GM23338 (cell line): ENCODE data around the gene C4orf51. TPM values are rescaled to one million over a fixed set of nuclear protein-coding genes. Genes with fewer than 3 reads are reported as not detected.

Experiments
- ATAC-seq: fragments of 200-7000 bp; cut with Tn5 transposase; 3 replicates; pipeline ENCODE4 v1.9.1; 2020
- DNase-seq: peaks from one replicate; pipeline ENCODE4 v3.0.0-alpha.2; 2015; ENCODE audit warnings: low spot score
- H2AFZ ChIP-seq: fragments of 200-600 bp; sonication (generic); 2 replicates; pipeline ENCODE4 v1.8.0; 2016; ENCODE audit warnings: antibody characterized with exemption, mild to moderate bottlenecking, moderate library complexity
- H3F3A ChIP-seq: fragments of 200-600 bp; sonication (generic); replicated peaks from 2 replicates; pipeline ENCODE4 v1.8.0; 2017; ENCODE audit warnings: antibody characterized with exemption, mixed run types, low read depth
- H3K27ac ChIP-seq: fragments of 200-600 bp; sonication (generic); 2 replicates; pipeline ENCODE4 v1.6.1; 2016; ENCODE audit warnings: low read depth
- H3K27me3 ChIP-seq: fragments of 200-600 bp; sonication (generic); 2 replicates; pipeline ENCODE4 v1.8.0; 2016; ENCODE audit warnings: mild to moderate bottlenecking, mixed run types, moderate library complexity; ENCODE audit not compliant: insufficient read depth
- H3K36me3 ChIP-seq: fragments of 200-600 bp; sonication (generic); 2 replicates; pipeline ENCODE4 v1.8.0; 2016; ENCODE audit warnings: mild to moderate bottlenecking; ENCODE audit not compliant: insufficient read depth
- H3K4me1 ChIP-seq: fragments of 200-600 bp; sonication (generic); 2 replicates; pipeline ENCODE4 v1.8.0; 2016; ENCODE audit warnings: mild to moderate bottlenecking, moderate library complexity; ENCODE audit not compliant: insufficient read depth
- H3K4me2 ChIP-seq: fragments of 200-600 bp; sonication (generic); 2 replicates; pipeline ENCODE4 v1.7.1; 2017; ENCODE audit warnings: mixed run types
- H3K4me3 ChIP-seq: fragments of 200-600 bp; sonication (generic); 2 replicates; pipeline ENCODE4 v1.6.1; 2016; ENCODE audit warnings: mixed run types
- H3K79me2 ChIP-seq: fragments of 200-600 bp; sonication (generic); replicated peaks from 2 replicates; pipeline ENCODE4 v1.8.0; 2017; ENCODE audit warnings: mild to moderate bottlenecking; ENCODE audit not compliant: insufficient read depth
- H3K9me2 ChIP-seq: fragments of 200-600 bp; sonication (generic); 2 replicates; pipeline ENCODE4 v1.8.0; 2017; ENCODE audit not compliant: insufficient read depth
- H4K20me1 ChIP-seq: fragments of 200-600 bp; sonication (generic); replicated peaks from 2 replicates; pipeline ENCODE4 v1.8.0; 2017; ENCODE audit warnings: mild to moderate bottlenecking; ENCODE audit not compliant: insufficient read depth
- H3K27ac Mint-ChIP-seq: 2 replicates; pipeline ENCODE4 v1.8.0; 2020; ENCODE audit warnings: inconsistent platforms, mild to moderate bottlenecking, moderate library complexity, mixed read lengths
- H3K27me3 Mint-ChIP-seq: 3 replicates; pipeline ENCODE4 v1.8.0; 2022; ENCODE audit warnings: low read depth, mild to moderate bottlenecking, moderate library complexity, mixed read lengths, inconsistent platforms; ENCODE audit not compliant: insufficient read depth, poor library complexity
- H3K36me3 Mint-ChIP-seq: 3 replicates; pipeline ENCODE4 v1.8.0; 2021; ENCODE audit warnings: low read depth, mild to moderate bottlenecking, inconsistent platforms, moderate library complexity, mixed read lengths
- H3K4me1 Mint-ChIP-seq: 3 replicates; pipeline ENCODE4 v1.8.0; 2020; ENCODE audit warnings: mild to moderate bottlenecking, inconsistent platforms, mixed read lengths
- H3K4me3 Mint-ChIP-seq: 3 replicates; pipeline ENCODE4 v1.8.0; 2021; ENCODE audit warnings: moderate library complexity, mild to moderate bottlenecking, inconsistent platforms, mixed read lengths
- H3K9me3 Mint-ChIP-seq: 3 replicates; pipeline ENCODE4 v1.8.0; 2020; ENCODE audit warnings: moderate library complexity, mild to moderate bottlenecking, inconsistent platforms, mixed read lengths
- CREB1 ChIP-seq: fragments of 250-450 bp; sonication (Bioruptor Pico); IDR thresholded peaks from 2 replicates; pipeline ENCODE4 v1.5.0; 2020; ENCODE audit warnings: low read depth, mild to moderate bottlenecking, moderate library complexity
- CTCF ChIP-seq, 2 experiments: fragments of 200-600 bp in 1 of 2; sonication (generic) in 1 of 2; conservative IDR thresholded peaks; 2 replicates each; pipeline versions ENCODE4 v1.5.1 to v1.6.1; 2016 to 2017; ENCODE audit warnings: antibody characterized with exemption in 2 of 2, low read depth in 2 of 2, mild to moderate bottlenecking in 2 of 2, moderate library complexity in 1 of 2
- ETS1 ChIP-seq: IDR thresholded peaks from 2 replicates; pipeline ENCODE4 v1.6.1; 2016; ENCODE audit warnings: antibody characterized with exemption
- EZH2 ChIP-seq: fragments of 200-600 bp; sonication (generic); IDR thresholded peaks from one replicate; pipeline ENCODE4 v1.8.0; 2017; ENCODE audit warnings: antibody characterized with exemption, mild to moderate bottlenecking, low read depth; ENCODE audit not compliant: unreplicated experiment
- EZH2phosphoT487 ChIP-seq: fragments of 200-600 bp; sonication (generic); IDR thresholded peaks from one replicate; pipeline ENCODE4 v1.8.1; 2018; ENCODE audit warnings: antibody characterized with exemption; ENCODE audit not compliant: unreplicated experiment
- JUNB ChIP-seq: IDR thresholded peaks from one replicate; pipeline ENCODE4 v1.6.1; 2016; ENCODE audit warnings: antibody characterized with exemption; ENCODE audit not compliant: unreplicated experiment
- NANOG ChIP-seq: IDR thresholded peaks from 2 replicates; pipeline ENCODE4 v1.6.1; 2016; ENCODE audit warnings: antibody characterized with exemption, borderline replicate concordance
- POLR2AphosphoS5 ChIP-seq: IDR thresholded peaks from 2 replicates; pipeline ENCODE4 v1.6.1; 2016; ENCODE audit warnings: antibody characterized with exemption, low read depth
- STAT1 ChIP-seq: IDR thresholded peaks from one replicate; pipeline ENCODE4 v1.6.1; 2016; ENCODE audit warnings: antibody characterized with exemption; ENCODE audit not compliant: unreplicated experiment
- ZNF114 ChIP-seq: fragments of 250-450 bp; sonication (Bioruptor Pico); IDR thresholded peaks from 2 replicates; pipeline ENCODE4 v1.5.0; 2020; ENCODE audit warnings: mild to moderate bottlenecking, moderate library complexity
- ZNF331 ChIP-seq: fragments of 250-450 bp; sonication (Bioruptor Pico); IDR thresholded peaks from 2 replicates; pipeline ENCODE4 v1.5.0; 2020; ENCODE audit warnings: low read depth, mild to moderate bottlenecking, moderate library complexity
- ZNF462 ChIP-seq: fragments of 250-450 bp; sonication (Bioruptor Pico); IDR thresholded peaks from 2 replicates; pipeline ENCODE4 v1.5.0; 2020; ENCODE audit warnings: mild to moderate bottlenecking, moderate library complexity
- polyA plus RNA-seq: library from polyadenylated mRNA; unstranded; fragments of >200 nt; fragmentation: Nextera tagmentation; extraction: Ambion mirVana; gene quantifications from 2 replicates; pipeline ENCODE4 v1.2.1, GENCODE V29; 2016
- total RNA-seq: library from RNA; depleted of rRNA; stranded (reverse); fragments of >200 nt; shearing (Covaris generic); gene quantifications from 2 replicates; pipeline ENCODE4 v1.2.3, GENCODE V29; 2014

Gene C4orf51
- total and polyA plus RNA-seq, 2 experiments from 2014 or later, result not detected

GRCh38 chr4:145681518-145681917 is 1.6 kb downstream of the C4orf51 start:
- DNase-seq (no peak), ATAC-seq (no peak)
- Histone ChIP-seq H3K4me1 (peaks cover 6% of the 10 kb centered on the region), H3K36me3 (no peaks in the 10 kb centered on the region), H3F3A (no peaks in the 10 kb centered on the region), H3K27ac (no peak overlapping the region), H2AFZ (no peak overlapping the region), H3K4me3 (no peak overlapping the region), H4K20me1 (no peaks in the 10 kb centered on the region), H3K27me3 (no peaks in the 10 kb centered on the region), H3K4me2 (no peak overlapping the region), H3K9me2 (no peaks in the 10 kb centered on the region), H3K79me2 (no peaks in the 10 kb centered on the region)
- Mint-ChIP-seq H3K4me1 (peaks cover 7% of the 10 kb centered on the region; the same call in 2 of the 3 replicates), H3K9me3 (peaks cover 30% of the 10 kb centered on the region), H3K4me3 (no peak overlapping the region), H3K27ac (no peak overlapping the region), H3K27me3 (peaks cover 4% of the 10 kb centered on the region), H3K36me3 (peaks cover 19% of the 10 kb centered on the region; the same call in 2 of the 3 replicates)
- TF ChIP-seq ZNF331 (CRISPR knock-in tag), result no peak
- TF ChIP-seq JUNB, result no peak
- TF ChIP-seq ETS1, result no peak

GRCh38 chr4:145681956-145682355 is 2.0 kb downstream of the C4orf51 start:
- ATAC-seq (no peak), DNase-seq (no peak)
- Mint-ChIP-seq H3K4me1 (peaks cover 12% of the 10 kb centered on the region; the same call in 2 of the 3 replicates), H3K27me3 (peaks cover 4% of the 10 kb centered on the region), H3K4me3 (no peak overlapping the region), H3K36me3 (peaks cover 15% of the 10 kb centered on the region; the same call in 2 of the 3 replicates), H3K27ac (no peak overlapping the region), H3K9me3 (peaks cover 26% of the 10 kb centered on the region)
- H3K27me3 ChIP-seq, result no peaks in the 10 kb centered on the region
- no peaks in the 10 kb centered on the region for H3K9me2 ChIP-seq
- H3K79me2 ChIP-seq, result no peaks in the 10 kb centered on the region
- H3K4me3 ChIP-seq, result no peak overlapping the region
- no peak overlapping the region for H2AFZ ChIP-seq
- H3K36me3 ChIP-seq, result no peaks in the 10 kb centered on the region
- no peak overlapping the region for H3K27ac ChIP-seq
- no peaks in the 10 kb centered on the region for H3F3A ChIP-seq
- no peaks in the 10 kb centered on the region for H4K20me1 ChIP-seq
- H3K4me1 ChIP-seq, result peaks cover 10% of the 10 kb centered on the region
- no peak overlapping the region for H3K4me2 ChIP-seq
- TF ChIP-seq ZNF331 (CRISPR knock-in tag) (no peak), EZH2 (no peak), CTCF (conservative IDR thresholded peaks at IDR 0.05; ENCODE audit: low read depth in 2 of 2) (no peak), JUNB (no peak), STAT1 (no peak), ZNF114 (no peak), NANOG (no peak), ZNF462 (no peak), POLR2AphosphoS5 (no peak), CREB1 (CRISPR knock-in tag) (no peak), EZH2phosphoT487 (no peak)
